NCI-H1694 (cell line): Measurements from ENCODE around the gene GPC4.
"Not testable (repeated sequence)": the region's sequence is repeated elsewhere in the genome, so short reads cannot be mapped to it uniquely, and the experiment has no call there.

Experiments
- DNase-seq: peaks from one replicate; lab custom pipeline; 2025; lab: John Stamatoyannopoulos, UW

GPC4 gene

DNA sequence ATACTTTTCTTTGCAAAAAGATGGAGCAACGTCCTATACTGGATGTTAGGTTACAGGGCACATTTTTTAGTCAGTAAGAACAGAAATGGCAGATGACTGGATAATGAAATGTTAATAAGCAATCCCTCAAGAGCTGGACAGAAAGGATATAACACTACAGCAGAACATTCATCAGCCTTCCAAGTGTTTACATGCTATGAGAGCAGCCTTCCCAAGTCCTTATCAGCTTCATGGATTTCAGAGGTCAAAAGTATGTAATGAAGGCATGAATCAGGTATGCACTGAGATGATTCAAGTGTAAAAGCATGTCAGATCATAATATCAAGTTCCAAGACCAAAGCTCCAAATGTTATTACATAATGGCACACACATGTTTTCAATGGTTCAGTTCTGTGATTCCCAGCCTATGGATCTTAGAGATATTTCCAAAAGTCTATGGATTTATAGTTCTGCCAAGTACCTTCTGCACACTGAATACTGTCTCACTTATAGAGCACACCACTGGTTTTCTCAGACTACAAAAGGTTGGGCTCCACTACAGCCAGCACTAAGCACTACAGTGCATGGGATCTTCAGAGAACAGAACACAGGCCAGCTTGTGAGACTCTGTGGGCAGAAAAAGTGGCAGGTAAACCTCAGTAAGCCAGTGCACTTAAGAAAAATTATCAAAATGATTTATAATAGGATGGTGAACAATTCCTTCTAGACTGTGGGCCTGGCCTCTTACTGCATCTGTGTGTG lies 49.2 kb downstream of the GPC4 start:
- DNase-seq, result no peak

DNA sequence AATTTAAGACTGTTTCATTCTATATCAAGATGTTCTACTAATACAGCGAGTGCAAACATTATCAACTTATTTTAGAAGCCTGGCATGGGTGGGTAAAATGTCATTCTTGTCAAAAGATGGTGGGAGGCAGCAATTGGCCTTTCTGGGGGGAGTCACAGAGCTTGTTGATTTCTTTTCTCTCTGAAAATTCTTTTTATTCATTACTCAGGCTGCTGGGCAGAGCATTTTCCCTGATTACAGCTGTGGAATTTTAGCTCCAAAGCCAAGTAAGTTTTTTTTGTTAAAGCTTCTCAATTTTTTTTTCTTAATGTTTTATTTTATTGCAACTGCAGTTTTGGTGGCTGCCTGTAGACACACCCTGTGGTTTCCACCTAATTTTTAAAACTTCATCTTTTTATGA lies 50.4 kb downstream of the GPC4 start:
- DNase-seq, result no peak

DNA sequence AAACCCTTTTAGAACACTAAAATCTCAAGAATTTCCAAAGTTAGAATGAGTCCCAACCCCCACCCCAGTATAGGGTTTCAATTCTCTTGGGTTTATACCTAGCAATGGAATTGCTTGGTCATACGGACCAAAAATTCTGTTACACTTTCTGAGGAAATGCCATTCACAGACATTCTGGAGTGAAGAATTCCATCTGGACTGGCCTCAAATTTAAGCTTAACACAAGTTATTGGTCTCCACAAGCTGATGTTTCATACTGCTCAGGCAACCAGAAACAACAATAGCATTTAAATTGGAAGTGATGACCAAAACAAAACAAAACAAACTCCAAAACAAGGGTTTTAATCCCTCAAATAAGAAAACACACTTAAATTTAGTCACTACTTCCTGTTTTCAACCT lies 51.1 kb downstream of the GPC4 start:
- no peak for DNase-seq

DNA sequence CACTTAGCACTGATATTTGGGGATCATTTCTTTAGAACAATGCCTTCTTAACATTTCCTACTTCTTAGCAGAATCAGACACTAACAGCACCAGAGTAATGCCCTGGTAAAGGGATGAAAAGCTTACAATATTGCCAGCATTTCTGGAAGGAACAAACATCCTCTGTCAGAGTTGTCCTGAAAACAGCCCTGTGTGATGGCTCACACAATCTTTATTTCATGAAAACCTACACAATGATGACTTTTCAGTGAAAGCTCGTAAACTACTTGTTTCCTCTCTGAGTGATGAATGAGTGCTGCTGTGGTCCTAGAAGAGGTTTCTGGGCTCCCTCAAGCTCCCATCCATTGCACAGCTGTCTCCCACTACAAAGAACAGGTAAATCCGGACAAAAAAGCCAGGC lies 52.8 kb downstream of the GPC4 start:
- DNase-seq, result no peak

DNA sequence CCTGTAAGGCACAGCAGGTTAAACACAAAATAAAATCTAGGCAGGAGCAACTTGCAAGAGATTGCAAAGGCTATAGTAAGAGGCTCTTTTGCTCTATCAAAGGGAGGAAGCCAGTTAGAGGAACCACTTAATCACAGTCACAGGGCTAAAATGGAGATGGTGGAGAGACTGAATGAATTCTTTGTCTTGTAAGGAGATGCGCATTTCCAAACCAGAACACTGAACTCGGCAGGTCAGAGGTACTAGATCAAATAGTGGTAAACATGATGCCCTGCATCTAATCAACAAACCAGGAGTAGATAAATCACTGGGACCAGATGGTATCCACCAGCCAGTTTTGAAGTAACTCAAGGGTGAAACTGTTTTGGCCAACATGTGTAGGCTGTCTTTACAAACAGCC lies 55.8 kb downstream of the GPC4 start:
- no peak for DNase-seq

DNA sequence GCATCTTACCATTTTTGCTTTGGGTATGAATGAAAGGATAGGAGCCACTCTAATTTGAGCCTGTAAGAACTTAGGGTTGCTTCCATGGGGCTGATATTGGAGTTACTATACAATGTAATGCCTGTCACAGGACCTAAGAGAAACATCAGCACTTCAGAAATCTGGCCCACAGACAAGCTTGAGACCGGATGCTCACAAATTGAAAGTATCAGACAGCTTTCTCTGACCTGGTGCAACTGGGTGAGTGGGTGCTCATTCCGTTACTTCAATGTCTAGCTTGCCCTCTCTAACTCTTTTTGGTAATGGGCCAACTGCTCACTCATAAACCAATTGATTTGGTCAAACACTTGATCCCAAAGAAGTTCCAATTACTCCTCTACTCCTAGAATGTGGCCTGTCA lies 62.1 kb downstream of the GPC4 start:
- DNase-seq, result no peak

DNA sequence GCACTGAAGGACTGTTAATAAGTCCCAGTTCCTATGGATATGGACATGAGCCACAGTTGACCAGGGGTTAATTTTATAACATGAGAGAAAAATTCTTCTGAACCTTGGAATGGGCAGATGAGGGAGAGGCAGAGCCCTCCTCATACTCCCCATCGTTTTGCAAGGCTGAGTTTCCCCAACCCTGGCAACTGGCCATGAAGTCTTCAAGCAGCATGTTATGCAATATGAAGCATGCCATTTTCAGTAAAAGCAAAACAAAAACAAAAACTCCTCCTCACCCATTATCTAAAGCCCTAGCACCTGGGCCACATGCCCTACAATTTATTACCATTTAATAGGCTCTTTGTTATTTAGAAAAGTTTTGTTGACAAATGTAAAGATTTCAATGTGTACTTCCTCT lies 64.5 kb downstream of the GPC4 start:
- DNase-seq, result no peak

DNA sequence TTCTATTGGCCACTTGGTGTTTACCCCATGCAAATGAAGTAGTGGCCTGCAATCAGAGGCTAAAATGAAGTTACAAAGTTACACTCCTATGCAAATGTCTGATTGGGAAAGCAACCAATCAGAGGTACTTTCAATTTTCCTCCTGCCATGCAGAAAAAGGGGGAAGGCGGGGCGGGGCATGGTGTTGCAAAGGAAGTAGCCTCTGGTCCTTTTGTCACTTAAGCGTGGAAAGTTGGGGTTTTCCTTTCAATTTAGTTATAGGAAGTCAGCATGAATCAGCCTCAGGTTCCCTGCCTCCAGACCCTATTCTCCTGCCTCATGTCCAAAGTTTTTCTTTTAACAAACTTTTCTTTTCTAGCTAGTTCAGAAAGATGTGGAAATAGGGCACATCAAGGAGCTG lies 69.3 kb downstream of the GPC4 start:
- DNase-seq, result no peak

DNA sequence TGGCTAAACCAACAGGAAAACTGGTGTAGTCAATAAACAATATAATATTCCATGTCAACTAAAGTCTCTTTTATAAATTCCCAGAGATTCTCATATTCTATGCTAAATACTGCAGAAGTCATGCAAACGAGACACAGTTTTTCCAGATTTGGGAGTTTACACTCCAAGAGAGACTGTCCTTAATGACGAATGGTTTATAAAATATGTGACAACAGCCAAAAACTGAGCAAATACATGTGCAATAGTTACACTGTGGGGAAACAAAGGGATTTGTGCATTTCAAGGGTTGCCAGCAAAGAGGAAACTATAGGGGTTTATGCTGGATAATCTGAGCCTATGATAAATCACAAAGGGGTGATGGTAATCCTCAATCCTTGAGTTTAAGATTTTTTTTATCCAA lies 75.7 kb downstream of the GPC4 start:
- no peak for DNase-seq

DNA sequence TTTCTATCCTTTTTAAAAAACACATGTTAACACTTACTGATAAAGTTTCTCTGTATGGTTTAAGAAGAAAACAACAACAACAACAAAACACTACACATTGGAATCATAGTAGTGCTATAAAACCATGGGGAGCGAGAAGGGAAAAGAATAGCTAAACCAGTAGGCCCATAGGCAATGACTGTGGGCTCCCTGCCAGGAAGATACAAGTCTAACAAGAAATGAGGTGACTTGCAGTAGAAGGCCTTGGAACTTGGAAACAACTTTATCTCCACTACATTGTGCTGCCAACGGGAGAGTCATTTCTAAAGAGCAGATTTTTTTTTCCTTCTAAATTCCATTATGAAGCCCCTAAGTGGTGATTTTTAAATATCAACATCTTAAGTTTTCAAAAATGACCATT lies 78.0 kb downstream of the GPC4 start:
- no peak for DNase-seq

DNA sequence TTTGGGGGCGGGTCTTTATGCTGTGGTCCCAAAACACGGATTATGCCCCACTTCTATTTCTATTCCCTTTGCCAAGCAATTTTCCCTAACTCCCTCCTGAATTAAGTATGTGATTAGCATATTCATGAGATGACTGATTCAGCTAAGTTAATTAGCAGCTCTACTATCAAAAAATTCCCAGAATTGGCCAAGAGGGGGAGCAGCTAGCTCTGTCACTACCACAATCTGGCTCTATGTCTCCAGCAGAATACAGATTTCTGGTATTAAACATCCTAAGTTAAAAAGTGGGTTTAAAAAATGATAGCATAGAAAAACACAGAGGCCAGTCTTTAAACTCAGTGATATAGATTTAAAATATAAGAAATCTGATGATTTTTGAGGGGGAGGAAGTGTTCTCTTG lies 80.3 kb downstream of the GPC4 start:
- DNase-seq, result peak; percentile 51

DNA sequence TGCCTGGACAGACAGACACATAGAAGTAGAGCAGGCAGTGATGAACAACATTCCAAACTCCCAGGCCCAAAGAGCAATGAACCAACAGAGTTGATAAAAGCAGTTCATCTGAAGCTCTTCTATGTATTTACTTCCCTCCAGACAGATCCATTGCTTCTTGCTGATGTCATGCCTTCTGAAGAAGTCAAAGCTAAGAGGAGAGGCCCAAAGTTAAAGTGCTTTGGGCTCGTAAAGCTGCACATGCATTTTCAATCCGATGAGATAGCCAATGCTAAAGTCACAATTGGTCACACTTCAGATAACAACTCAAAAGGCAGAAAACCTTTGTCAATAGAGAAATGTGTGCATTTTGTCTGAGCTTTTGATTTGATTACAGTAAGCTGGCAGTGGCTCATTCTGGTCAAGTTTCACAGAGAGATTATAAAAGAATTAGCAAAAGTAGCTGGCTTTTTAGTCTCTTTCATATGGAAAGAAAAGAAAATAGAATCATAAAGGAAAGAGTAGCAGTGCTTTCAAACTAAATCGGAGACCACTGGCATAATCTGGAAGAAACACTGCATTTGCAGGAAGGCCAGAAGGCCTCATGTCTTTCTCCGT lies 82.0 kb downstream of the GPC4 start:
- no peak for DNase-seq

DNA sequence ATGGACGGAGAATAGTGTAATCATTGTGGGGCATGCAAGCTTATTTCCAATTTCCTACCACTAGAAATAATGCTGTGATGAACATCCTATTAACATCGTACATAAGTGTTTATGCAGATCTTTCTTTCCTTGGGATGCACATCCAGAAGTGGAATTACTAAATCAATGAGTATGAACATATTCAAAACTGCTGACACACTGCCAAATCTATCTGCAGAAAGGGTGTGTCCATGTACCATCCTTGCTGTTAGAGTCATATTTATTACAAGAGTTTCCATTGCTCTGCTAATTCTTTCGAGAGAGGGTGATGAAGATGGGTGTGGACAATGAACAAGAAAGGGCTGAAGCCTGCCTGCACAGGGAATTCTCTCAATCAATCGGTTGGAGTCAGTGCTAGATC lies 82.6 kb downstream of the GPC4 start:
- DNase-seq, result no peak

DNA sequence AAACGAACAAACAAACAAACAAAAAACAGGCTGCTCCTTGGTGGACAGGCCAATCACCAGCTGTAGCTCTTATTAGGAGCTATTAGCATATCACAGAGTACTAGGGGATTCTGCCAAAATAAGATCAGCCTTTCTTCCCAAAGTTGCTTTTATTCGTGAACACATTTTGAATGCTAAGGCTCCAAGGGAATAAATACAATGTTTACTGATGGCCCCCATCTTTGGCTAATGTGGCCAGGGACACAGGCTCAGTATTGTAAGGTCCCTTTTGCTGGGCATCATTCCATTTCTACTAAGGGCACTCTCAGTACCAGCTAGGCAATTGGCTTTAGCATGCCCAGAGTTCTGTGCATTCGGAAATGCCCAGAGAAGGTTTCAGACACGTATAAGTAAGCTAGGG lies 84.3 kb downstream of the GPC4 start:
- DNase-seq, result no peak

DNA sequence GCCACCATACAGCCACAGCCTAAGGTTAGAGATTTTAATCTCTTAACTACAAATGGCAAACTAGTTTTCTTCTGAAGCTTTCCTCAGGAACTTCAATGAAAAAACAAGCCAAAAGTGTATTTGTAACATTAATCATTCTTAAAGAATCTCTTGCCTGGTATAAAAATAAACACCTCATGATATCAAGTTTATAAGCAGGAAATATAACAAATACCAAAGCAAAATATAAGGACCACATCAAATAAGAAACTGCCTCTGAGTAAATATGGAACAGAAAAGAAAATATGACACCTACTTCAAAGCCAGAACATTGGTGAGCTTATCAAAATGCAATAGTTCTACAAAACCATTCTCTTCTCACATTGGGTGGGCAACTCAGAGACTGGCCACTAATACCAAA lies 89.9 kb downstream of the GPC4 start:
- no peak for DNase-seq

DNA sequence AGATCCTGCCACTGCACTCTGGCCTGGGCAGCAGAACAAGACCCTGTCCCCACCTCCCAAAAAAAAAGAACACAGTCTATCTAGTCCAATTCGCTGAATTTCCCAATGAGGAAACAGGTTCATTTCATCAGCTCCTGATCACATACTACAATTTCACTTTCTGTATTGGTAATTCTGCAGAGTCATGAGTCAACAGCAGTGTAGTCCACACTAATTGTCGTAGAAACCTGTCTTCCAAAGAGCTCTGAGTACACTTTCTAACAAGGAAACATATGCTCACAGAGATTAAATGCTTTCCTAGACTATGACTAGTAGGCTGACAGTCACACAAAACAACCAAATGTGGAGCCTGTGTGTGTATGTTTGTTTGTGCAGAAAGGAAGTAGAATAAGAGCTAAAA lies 91.9 kb downstream of the GPC4 start:
- DNase-seq, result no peak

DNA sequence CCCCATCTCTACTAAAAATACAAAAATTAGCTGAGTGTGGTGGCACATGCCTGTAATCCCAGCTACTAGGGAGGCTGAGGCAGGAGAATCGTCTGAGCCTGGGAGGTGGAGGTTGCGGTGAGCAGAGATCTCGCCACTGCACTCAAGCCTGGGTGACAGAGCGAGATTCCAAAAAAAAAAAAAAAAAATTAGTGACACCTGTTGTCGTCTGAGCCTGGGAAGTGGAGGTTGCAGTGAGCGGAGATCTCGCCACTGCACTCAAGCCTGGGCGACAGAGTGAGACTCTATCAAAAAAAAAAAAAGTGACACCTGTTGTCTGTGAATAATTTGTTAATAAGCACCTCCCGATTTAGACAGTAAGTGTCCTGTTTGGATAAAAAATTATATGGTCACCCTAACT lies 93.0 kb downstream of the GPC4 start:
- not testable (repeated sequence) for DNase-seq

DNA sequence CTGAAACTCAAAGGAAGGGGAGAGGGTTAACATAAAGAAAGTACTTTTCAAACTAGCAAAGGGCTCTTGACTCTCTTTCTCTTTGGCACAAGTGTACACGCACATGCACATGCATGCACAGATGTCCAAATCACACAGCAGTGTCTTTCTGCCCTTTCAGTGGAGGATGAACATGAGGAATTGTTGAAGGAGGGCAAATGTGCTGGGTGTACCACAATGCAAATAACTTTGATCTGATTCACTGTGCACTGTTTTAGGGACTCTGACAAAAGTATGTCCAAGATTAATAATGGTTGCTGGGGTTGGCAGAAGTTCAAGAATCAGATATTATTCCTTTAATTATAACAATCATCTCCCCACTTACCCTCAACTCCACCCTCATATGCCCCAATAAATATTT lies 93.8 kb downstream of the GPC4 start:
- no peak for DNase-seq

DNA sequence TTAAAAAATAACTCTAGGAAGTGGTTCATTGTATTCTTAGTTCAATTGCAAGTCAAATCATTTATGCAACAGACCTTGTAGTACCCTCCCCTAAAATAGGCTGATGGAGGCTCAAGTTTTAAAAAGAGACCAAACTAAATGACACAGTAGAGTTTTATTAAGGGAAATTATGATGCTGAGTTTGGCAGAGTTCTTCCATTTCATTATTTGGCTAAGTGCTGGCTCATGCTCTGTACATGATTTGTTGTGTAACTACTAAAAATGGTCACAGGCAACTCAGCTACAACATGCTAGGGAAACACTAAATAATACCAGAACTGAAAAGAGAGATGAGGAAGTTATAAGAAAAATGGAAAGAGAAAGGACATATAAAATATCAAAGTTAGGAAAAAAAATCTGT lies 101.0 kb downstream of the GPC4 start:
- no peak for DNase-seq

DNA sequence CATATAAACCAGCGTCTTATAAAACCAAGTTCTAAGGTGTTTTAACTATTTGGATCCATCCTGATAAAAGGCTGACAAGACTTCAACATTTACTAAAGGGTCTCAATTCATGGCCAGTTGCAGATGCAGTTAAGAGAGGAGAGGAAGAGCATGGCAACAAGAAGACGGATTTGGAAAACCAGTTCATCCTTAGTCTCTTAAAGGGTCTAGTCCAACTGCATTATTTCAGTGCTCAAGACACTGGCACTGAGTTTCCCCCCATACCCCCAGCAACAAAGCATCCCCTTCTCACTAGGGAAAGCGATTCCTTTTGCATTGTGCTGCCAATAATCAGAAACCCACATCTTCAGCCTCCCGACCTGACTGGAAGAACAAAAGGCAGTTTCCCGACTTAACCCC lies 106.8 kb downstream of the GPC4 start:
- DNase-seq, result no peak

DNA sequence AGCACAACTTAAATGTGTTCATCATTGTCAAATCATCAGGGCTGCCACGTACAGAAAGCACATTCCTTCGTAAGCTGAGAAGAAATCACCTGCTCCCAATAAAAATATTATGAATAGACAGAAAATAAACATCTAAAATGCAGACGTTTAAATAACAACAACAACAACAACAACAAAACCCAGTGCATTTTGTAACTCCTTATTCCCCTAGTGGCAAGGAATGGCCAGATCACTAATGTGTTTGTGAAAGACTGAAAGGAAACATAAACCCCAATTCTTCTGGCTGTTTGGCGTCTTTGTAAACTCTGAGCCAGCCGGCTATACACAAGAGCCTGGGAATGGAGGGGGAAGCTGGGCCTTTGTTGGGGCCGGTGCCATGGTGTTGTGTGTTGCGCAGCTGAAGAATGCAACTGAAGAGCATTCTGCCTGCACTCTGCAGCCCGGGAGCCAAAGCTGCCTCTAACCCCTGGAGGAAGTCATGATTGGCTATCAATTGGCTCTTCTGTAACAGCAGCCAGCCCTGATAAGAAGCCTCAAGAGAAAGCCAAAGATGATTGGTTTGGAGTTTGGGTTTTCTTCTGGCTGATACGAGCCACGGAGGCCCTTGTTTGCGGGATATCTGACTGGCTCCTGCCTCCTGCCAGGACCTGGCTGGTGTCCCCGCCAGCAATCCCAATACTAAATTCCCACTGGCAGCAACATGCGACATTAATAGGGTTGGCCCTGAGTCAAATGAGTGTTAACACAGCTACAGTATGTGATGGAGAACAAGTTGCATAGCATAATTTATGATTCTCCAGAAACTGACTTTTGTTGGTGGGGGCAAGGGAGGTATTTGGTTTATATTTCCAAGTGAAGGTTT lies 107.4 kb downstream of the GPC4 start:
- DNase-seq, result no peak

DNA sequence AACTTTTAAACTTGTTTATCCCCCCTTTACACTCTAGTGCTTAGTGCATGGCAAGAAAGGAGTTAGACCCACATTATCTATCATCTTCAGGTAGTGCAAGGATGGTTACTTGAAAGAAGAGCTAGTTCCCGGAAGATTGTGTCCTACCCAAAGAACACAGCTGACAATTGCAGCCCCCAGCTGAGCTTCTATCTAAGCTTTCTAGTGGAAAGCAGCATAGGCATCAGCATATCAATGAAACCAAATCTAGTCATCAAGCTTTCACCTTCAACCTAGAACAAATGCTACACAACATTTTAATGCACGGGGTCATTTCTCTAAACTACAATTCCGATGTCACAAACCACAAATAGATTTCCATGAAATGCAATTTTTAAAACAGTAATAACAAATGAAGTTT lies 108.2 kb downstream of the GPC4 start:
- no peak for DNase-seq

DNA sequence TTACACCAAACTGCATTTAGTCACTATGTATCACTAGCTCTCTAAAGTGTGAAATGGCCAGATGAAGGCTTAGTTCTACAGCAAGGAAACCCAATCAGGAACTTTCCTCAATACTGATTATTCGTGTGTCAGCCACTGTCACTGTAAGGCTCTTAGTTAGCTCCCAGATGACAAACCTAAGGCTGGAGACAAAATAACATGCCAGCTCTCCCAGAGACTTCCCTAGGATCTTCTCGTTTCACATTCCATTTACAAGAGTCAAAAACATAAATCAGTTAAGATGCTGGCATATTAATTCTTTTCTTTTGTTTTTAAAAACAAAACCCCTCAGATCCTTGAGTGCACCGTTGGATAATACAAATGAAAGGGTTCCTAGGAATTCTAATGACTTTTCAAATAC lies 109.0 kb downstream of the GPC4 start:
- no peak for DNase-seq
